Gastroesophageal sphincter (tissue), 3 donors: ENCODE measurements around the gene VAV1.

Experiments used
- EP300 ChIP-seq: sonication (generic); formaldehyde crosslinking; IDR thresholded peaks from one replicate; pipeline ENCODE4 v1.6.1; 2017; ENCODE audit warnings: antibody characterized with exemption, mild to moderate bottlenecking
- POLR2AphosphoS5 ChIP-seq: sonication (generic); formaldehyde crosslinking; IDR thresholded peaks from one replicate; pipeline ENCODE4 v1.6.1; 2017; ENCODE audit warnings: antibody characterized with exemption
- TF ChIP-seq, protein P1 (sequence below), 4 experiments: fragments of 200-600 bp in 2 of 4; fragments of 450-650 bp in 2 of 4; sonication (generic) in 1 of 4; IDR thresholded peaks; one replicate each; pipeline ENCODE4 v1.5.1; 2017 to 2019; ENCODE audit warnings: antibody characterized with exemption in 4 of 4, mild to moderate bottlenecking in 2 of 4, moderate library complexity in 2 of 4

GRCh38 chr19:6772866-6773322 is 386 bp downstream of the VAV1 start:
- TF ChIP-seq, protein P1, sequence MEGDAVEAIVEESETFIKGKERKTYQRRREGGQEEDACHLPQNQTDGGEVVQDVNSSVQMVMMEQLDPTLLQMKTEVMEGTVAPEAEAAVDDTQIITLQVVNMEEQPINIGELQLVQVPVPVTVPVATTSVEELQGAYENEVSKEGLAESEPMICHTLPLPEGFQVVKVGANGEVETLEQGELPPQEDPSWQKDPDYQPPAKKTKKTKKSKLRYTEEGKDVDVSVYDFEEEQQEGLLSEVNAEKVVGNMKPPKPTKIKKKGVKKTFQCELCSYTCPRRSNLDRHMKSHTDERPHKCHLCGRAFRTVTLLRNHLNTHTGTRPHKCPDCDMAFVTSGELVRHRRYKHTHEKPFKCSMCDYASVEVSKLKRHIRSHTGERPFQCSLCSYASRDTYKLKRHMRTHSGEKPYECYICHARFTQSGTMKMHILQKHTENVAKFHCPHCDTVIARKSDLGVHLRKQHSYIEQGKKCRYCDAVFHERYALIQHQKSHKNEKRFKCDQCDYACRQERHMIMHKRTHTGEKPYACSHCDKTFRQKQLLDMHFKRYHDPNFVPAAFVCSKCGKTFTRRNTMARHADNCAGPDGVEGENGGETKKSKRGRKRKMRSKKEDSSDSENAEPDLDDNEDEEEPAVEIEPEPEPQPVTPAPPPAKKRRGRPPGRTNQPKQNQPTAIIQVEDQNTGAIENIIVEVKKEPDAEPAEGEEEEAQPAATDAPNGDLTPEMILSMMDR (IDR thresholded peaks at IDR 0.05): no peak
- TF ChIP-seq POLR2AphosphoS5 (no peak), EP300 (no peak)
